ENCODE results near the gene DQX1.
A peak's percentile ranks its signal among the peaks of the same experiment; 100 is the strongest.

DQX1 gene

GRCh38 chr2:74533464-74533863, 7.4 kb upstream of the DQX1 start:
- no peak for DNase-seq

- DNase-seq: no peak
Measured at GRCh38 chr2:74532222-74532621, 6.2 kb upstream of the DQX1 start.

GRCh38 chr2:74531666-74532065, 5.6 kb upstream of the DQX1 start:
- DNase-seq: no peak

- DNase-seq: peak in 18 of 56 donors; percentile 6 to 54 (median 34)
Measured at GRCh38 chr2:74530239-74531187, 4.5 kb upstream of the DQX1 start.

GRCh38 chr2:74529357-74530238, 3.6 kb upstream of the DQX1 start, which contains the start of the genes AUP1 and HTRA2:
AUP1 (minus strand) TSS chr2:74529706; CDS start chr2:74529629, 77 bp downstream.
HTRA2 (plus strand) TSS chr2:74529933; CDS start chr2:74530007, 74 bp downstream.
- DNase-seq: peak; percentile 83 to 99 (median 97)

- peak in 2 of 56 donors; percentile 43 to 58 for DNase-seq
Measured at GRCh38 chr2:74528600-74529356, 2.7 kb upstream of the DQX1 start.

- DNase-seq: no peak
Measured at GRCh38 chr2:74527741-74528140, 1.7 kb upstream of the DQX1 start.

- DNase-seq: no peak
Measured at GRCh38 chr2:74526649-74527230, 709 bp upstream of the DQX1 start.

- DNase-seq: no peak
Measured at GRCh38 chr2:74524955-74525716, 895 bp downstream of the DQX1 start.

GRCh38 chr2:74524005-74524404, 2.0 kb downstream of the DQX1 start:
- no peak for DNase-seq

- DNase-seq: no peak
Measured at GRCh38 chr2:74522516-74522915, 3.5 kb downstream of the DQX1 start.

- no peak for DNase-seq
Measured at GRCh38 chr2:74516650-74517049, 9.4 kb downstream of the DQX1 start.

- peak in 33 of 56 donors; percentile 3 to 60 (median 13) for DNase-seq
Measured at GRCh38 chr2:74515981-74516633, 9.9 kb downstream of the DQX1 start.

- no peak for DNase-seq
Measured at GRCh38 chr2:74515271-74515980, 10.6 kb downstream of the DQX1 start.

- no peak for DNase-seq
Measured at GRCh38 chr2:74514368-74515270, 11.4 kb downstream of the DQX1 start, which contains the start of gene TLX2. TLX2 (plus strand) TSS chr2:74514450; CDS start chr2:74514807, 357 bp downstream.

GRCh38 chr2:74513605-74514367, 12.2 kb downstream of the DQX1 start:
- DNase-seq: no peak
